EH (cell line): ENCODE data around the gene SLC44A4.
A peak's percentile ranks its signal among the peaks of the same experiment; 100 is the strongest.
"Not testable (repeated sequence)": the region's sequence is repeated elsewhere in the genome, so short reads cannot be mapped to it uniquely, and the experiment has no call there.

ENCODE experiments used
- DNase-seq: peaks from one replicate; pipeline ENCODE4 v3.0.0-alpha.2; 2015; ENCODE audit warnings: low read depth

SLC44A4 gene

DNA sequence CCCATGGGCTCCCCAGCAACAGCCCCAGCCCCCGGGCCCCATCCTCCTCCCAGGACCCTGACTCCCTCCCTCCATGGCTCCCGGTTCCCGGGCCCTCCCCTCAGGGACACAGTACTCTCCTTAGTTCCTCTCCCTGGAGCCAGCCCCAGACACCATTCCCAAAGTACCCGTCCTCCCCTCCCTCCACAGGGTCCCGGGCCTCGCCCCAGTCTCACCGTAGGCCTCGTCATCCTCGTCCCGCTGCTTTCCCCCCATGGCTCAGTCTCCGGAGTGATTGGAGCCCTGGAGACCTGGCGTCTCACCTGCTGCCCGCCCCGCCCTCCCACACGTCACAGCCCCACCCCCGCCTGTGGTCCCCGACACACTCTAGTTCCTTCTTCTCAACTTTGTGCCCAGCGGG lies at the start of gene SLC44A4:
SLC44A4 (minus strand) TSS at position 272 of the 400 bp plus-strand sequence; CDS start at position 255, 17 bp downstream.
- DNase-seq, result no peak

DNA sequence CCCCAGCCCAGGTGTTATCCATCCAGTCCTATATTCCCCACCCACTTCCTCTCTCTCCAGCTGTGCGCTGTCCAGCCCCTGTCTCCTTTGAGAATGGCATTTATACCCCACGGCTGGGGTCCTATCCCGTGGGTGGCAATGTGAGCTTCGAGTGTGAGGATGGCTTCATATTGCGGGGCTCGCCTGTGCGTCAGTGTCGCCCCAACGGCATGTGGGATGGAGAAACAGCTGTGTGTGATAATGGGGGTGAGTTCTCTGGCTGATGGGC lies 49.8 kb upstream of the SLC44A4 start:
- no peak for DNase-seq

DNA sequence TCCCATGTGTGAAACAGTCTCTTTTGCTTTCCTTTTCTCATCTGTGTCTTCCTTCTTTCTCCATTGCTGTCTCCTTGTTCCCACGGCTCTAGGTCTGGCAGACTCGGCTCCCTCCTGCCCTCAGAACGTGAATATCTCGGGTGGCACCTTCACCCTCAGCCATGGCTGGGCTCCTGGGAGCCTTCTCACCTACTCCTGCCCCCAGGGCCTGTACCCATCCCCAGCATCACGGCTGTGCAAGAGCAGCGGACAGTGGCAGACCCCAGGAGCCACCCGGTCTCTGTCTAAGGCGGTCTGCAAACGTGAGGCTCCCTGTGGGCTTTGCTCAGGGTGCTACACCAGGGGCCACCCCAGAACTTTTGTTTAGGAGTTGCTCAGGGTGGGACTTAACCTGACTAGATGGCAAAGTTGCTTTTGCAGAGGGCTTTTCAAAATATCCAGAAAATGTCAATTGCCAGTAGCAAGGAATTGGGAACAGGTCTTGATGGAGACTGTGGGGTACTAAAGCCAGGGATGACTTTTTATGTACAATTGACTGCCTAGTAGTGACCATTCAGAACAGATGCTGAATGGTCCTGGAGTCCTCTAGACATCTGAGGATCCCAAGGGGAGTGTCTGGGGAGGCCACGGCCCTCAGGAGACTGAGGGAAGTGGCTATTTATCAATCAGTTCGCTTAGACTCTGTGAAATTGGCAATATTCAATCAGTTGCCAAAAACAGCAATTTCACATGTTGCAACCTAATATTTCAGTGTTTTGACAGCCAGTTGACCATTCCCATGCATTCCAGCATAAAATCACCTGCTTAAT lies 49.3 kb upstream of the SLC44A4 start:
- no peak for DNase-seq

DNA sequence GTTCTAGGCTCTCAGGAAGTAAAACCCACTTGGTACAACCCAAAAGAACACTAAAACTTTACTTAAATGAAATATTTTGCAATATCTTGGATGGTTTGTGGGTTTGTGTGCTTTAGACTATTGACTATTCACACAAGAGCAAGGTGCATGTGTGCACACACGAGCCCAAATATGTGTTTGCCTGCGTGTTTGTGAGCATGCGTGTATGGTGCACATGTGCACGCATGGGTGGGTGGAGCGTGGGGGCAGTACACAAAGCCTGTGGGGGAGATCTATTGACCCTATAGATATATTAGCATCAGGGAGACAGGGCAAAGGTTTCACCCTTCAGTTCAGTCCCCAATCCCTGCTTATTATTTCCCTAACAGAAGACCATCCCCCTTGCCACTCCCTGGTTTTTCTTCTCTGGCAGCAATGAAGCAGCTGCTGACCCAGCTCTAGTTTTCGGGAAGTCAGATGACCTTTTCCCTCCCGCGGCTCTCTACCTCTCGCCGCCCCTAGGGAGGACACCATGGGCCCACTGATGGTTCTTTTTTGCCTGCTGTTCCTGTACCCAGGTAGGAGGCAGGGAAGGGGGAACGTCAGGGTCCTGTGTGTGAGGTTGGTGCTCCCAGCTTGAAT lies 48.6 kb upstream of the SLC44A4 start, which contains the start of gene C2:
C2 (plus strand) TSS at position 476 of the 621 bp plus-strand sequence; CDS start at position 512, 36 bp downstream.
- DNase-seq, result no peak

DNA sequence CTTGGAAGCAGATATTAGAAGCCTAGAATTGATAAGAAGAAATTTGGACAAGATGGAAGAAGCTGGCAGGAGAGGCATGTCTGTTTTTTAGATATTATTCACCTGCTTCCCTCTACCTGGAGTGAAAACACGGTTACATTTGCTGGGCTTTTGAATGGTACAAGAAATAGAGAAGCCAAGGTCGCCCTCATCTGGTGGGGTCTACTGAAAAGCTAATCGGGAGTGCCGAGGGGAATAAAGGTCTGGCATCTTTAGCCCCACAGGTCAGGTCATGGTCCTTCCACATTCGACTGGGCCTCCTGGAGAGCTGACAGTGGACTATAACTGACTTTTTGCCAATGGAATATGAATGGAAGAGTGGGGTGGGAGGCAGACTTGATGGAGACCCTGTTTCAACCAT lies 44.1 kb upstream of the SLC44A4 start:
- DNase-seq, result peak; percentile 12

DNA sequence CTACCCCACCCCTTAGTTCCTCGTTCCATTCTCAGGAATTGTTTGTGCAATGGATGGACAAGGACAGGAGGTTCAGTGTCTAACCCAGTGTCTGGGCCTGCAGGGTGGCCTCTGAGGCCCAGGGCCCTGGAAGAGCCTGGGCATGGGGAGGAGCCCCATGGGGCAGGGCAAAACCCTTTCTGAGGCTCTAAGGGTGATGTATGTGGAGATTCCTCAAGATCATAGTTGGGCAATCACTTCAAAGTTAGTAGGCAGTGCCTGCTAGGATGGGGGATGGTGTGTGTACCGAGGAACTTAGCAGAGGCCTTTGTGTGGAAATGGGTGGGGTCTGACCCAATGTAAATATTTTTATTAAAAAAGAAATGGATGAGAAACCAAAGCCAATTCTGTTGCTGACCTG lies 42.0 kb upstream of the SLC44A4 start:
- DNase-seq, result no peak

DNA sequence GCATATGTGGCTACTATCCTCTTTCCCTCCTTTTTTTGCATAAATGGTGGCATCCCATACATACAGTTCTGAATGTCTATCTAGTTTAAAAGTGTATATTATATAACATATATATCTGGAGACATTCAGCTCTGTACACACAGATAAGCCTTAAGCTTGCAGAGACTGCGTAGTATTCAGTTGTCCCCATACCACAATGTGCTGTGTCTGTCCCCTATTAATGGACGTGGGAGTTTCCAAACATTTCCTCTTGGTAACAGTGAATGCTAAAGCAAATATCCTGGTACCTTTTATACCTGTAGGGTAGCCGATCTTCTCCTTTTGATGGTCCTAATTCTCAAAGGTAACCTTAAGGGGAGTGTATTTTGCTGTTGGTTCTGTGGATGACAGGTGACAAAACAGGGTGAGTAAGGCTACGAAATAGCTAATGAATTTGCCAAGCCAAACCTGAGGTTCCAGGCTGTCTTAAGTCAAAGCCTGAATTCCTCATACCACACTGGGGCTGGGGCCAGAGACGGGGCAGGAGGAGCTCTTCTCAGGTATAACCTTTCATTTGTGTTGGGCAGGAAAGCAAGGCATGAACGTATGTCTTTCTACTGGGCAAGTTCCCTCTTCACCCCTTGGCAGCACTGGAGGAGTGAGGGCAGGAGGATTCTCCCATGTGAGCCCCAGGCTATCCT lies 41.0 kb upstream of the SLC44A4 start:
- no peak for DNase-seq

DNA sequence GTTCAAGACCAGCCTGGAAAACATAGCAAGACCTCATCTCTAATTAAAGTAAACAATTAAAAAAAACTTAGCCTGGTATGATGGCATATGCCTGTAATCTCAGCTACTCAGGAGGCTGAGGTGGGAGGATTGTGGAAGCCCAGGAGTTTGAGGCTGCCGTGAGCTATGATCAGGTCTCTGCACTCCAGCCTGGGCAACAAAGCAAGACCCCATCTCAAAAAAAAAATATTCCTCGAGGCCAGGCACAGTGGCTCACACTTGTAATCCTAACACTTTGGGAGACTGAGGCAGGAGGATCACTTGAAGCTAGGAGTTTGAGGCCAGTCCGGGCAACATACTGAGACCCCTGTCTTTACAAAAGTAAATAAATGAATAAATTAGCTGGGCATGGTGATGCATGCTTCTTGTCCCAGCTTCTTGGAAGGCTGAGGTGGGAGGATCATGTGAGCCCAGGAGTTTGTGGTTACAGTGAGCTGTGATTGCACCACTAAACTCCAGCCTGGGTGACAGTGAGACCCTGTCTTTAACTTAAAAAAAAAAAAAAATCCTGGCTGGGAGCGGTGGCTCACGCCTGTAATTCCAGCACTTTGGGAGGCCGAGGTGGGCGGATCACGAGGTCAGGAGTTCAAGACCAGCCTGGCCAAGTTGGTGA lies 39.4 kb upstream of the SLC44A4 start:
- DNase-seq, result peak; percentile 17

DNA sequence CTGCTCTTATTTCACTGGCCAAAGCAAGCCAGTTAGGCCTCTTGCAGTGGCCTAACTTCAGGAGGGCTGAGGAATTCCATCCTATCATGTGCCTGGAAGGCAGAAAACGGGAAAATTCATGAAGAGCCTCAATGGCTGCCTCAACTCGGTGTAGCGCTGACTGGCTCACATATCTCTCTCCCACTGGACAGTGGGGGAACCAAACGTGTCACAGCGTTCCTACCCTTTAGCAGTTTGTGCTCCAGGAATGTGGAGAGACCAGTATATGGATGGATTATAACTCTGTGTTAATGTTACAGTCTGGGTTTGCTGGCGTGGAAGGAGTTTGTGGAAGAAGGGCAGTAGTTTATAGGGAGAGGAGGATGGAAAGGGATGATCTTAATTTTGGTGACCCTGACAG lies 37.0 kb upstream of the SLC44A4 start:
- DNase-seq, result no peak

DNA sequence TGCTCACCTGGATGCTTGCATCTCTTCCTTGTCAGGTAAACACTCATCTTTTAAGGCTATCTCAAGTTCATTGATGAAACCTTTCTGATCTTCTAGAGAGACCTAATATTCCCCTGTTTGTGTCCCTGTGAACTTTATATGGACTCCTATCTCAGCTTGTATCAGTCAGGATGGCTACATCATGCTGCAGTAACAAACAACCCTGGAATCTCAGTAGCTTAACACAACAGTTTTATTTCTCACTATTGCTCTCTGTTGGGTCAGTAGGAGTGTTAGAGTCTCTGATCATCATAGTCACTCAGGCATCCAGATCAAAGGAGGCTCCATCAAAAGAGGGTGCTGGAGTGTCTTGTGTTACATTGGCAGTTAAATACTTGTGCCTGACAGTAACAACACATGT lies 36.6 kb upstream of the SLC44A4 start:
- no peak for DNase-seq

DNA sequence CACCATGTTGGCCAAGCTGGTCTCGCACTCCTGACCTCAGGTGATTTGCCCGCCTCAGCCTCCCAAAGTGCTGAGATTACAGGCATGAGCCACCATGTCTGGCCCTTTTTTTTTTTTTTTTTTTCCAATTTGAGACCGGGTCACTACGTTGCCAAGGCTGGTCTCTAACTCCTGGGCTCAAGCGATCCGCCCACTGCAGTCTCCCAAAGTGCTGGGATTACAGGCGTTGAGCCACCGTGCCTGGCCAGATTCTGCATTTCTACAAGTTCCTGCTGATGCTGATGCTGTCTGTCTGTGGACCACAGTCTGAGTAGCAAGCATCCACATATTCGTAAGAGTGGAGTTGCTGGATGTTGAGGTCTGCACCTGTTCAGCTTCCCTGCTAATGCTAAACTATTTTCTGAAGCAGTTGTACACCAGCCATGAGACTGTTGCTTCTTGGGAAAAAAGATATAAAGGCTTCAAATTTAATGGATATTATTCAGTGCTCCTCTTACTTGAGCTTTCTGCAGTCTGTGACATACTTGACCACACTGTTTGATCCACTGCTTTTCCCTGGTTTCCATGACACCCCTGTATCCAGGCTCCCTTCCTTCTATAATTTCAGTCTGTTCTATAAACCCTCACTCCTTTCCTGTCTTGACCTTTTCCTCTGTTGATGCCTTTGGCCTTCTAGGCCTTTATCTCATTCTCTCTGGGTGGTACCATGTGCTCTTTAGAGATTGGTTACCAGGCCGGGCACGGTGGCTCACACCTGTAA lies 33.2 kb upstream of the SLC44A4 start:
- DNase-seq, result peak; percentile 24

DNA sequence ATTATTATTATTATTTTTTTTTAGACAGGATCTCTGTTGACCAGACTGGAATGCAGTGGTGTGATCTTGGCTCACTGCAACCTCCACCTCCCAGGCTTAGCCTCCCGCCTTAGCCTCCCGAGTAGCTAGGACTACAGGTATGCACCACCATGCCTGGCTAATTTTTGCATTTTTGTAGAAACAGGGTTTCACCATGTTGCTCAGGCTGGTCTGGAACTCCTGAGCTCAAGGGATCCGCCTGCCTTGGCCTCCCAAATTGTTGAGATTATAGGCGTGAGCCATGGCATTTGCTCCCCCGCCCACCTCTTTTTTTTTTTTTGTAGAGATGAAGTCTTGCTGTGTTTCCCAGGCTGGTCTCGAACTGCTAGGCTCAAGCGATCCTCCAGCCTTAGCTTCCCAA lies 30.5 kb upstream of the SLC44A4 start:
- not testable (repeated sequence) for DNase-seq

DNA sequence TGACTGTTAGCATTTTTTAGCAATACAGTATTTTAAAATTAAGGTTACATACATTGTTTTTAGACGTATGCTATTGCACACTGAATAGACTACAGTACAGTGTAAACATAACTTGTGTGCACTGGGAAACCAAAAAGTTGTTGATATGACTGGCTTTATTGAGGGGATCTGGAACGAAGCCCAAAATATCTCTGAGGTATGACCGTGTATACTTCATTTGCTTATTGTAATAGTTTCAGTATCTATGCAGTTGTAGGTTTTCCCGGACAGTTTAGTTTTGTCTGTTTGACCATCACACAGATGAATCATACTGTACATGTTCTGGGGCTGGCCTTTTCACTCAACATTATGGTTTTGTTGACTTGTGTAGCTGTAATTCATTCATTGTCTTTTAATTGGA lies 30.0 kb upstream of the SLC44A4 start:
- peak; percentile 46 for DNase-seq

DNA sequence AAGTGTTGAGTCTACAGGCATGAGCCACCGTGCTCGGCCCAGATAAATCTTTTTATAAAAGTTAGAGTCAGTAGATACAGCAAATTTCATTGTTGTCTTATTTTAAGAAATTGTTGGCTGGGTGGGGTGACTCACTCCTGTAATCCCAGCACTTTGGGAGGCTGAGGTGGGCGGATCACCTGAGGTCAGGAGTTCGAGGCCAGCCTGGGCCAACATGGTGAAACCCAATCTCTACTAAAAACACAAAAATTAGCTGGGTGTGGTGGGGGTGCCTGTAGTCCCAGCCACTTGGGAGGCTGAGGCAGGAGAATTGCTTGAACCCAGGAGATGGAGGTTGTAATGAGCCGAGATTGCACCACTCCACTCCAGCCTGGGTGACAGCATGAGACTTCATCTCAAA lies 29.5 kb upstream of the SLC44A4 start:
- DNase-seq, result not testable (repeated sequence)

DNA sequence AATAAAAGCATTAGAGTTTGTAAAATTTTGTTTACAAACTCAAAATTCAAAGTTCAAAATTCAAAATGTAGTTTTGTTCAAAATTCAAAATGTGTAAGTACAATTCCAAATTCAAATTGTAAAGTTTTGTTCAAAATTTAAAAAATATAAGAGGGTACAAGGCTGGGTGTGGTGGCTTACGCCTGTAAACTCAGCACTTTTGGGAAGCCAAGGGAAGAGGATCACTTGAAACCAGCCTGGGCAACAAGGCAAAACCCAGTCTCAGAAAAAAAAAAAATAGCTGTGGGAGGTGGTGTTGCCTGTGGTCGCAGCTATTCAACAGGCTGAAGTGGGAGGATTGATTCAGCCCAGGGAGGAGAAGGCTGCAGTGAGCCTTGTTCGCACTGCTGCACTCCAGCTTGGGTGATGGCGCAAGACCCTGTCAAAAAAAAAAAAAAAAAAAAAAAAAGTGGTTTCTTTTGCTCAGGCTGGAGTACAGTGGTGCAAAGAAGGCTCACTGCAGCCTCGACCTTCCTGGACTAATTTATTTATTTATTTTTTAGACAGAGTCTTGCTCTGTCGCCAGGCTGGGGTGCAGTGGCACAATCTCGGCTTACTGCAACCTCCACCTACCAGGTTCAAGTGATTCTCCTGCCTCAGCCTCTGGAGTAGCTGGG lies 28.5 kb upstream of the SLC44A4 start:
- DNase-seq, result peak; percentile 61

DNA sequence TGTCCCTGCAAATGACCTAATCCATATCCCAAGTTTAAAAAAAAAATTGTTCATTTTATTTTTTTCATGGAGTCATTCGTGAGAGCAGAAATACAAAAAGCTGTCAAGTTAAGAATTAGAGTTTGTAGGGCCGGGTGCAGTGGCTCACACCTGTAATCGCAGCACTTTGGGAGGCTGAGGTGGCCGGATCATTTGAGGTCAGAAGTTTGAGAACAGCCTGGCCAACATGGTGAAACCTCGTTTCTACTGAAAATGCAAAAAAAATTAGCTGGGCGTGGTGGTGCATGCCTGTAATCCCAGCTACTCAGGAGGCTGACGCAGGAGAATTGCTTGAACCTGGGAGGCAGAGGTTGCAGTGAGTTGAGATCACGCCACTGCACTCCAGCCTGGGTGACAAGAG lies 27.9 kb upstream of the SLC44A4 start:
- DNase-seq, result not testable (repeated sequence)

DNA sequence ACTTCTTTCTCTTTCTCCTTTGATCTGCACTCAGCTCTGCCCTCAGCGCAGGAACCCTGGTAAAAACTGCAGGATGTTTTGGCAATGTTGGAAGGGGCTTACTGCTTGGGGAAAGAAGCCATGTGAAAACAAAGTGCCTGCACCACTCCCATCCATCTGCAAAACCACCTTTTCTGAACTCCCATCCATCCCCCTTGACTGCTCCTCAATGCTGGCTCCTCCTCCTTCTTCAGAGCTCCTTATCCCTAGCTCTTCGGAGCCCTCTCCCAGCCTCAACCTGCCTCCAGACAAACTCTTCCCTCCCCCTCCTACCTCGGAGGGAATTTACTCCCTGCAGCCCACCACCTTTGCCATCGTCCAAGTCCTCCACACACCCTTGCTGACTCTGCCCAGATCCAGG lies 27.3 kb upstream of the SLC44A4 start:
- no peak for DNase-seq

DNA sequence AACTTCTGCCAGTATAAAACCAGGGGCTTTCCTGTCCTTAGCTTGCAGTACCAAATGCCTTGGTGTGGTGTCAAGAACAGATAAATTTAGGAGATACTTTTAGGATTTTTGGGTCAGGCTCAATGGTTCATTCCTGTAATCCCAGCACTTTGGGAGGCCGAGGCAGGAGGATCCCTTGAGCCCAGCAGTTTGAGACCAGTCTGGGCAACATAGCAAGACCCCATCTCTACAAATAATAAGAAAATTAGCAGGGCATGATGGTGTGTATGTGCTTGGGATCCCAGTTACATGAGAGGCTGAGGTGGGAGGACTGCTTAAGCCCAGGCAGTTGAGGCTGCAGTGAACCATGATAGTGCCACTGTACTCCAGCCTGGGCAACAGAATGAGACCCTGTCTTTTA lies 26.2 kb upstream of the SLC44A4 start:
- DNase-seq, result no peak

DNA sequence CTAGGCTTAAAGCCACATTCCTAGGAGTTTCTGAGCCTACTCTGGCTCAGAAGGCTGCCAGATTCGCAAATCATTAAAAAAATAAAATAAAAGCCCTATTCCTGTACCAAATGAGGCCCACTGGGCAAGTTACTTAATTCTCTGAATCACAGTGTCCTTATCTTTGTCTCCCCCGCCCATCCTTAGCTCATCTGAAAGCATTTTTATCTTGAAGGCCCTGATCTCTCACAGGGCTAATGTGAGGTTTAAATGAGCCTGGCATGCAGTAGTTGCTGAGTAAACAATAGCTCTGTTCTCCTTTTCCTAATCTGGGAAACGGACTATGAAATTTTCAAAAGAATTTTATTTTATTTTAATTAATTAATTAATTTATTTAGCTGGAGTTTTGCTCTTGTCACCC lies 25.2 kb upstream of the SLC44A4 start:
- DNase-seq, result no peak

DNA sequence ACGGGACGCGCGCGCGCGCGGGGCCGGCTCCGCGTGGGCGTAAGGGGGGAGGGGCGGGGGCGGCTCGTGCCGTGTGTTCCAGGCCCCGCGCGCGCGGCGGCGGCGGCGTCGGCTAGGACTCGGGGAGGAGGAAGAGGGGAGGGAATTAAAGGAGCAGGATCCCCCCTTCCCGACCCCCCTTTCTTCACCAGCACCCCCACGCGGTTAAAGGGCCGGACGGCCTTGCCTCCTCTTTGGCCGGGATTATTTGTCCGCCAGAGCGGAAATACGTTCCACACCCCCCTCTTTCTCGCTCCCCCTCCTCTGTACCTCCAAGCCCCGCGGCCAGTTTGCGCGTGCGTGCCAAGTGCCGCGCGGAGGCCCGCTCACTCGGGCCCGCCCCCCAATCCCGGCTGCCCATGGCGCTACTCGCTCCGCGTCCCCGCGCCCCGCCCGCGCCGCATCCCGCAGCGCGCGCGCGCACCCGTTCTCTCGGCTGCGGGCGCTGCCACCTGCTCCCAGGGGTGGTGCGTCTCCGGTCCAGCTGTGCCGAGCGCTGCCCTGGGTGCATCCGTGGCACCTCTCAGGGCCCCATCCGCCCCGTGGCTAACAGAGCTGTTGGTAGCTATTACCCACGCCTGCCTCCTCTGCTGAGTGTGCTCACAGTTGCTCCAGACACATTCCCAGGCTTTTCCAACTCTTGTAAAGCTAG lies 23.3 kb upstream of the SLC44A4 start, which contains the start of gene ZBTB12:
ZBTB12 (minus strand) TSS at position 134 of the 691 bp plus-strand sequence. CDS start 781 bp downstream, outside the sequence.
- peak; percentile 95 for DNase-seq
